CD8-positive, alpha-beta memory T cell (primary cell): ENCODE results near the gene SPRR2F. TPM values are rescaled to one million over a fixed set of nuclear protein-coding genes. Genes with fewer than 3 reads are reported as not detected.
"Not testable (repeated sequence)": the region's sequence is repeated elsewhere in the genome, so short reads cannot be mapped to it uniquely, and the experiment has no call there.

Experiments
- CTCF ChIA-PET: fragments of 350-600 bp; sonication (Branson Sonifier 250); formaldehyde crosslinking; loops from one replicate; lab custom pipeline; 2021; ENCODE audit warnings: antibody characterized with exemption; lab: Charles Lee
- POLR2A ChIA-PET: fragments of 350-600 bp; sonication (Branson Sonifier 250); formaldehyde crosslinking; loops from one replicate; lab custom pipeline; 2021; ENCODE audit warnings: antibody characterized with exemption; lab: Charles Lee
- DNase-seq, 5 donors: peaks; one replicate each; pipeline versions ENCODE4 v3.0.0 to v3.0.0-alpha.2; 2020 to 2022; ENCODE audit warnings: mixed read lengths in 1 of 5
- H3K27ac ChIP-seq: one replicate; pipeline ENCODE4 v1.7.0; 2013; ENCODE audit warnings: low read depth, mild to moderate bottlenecking, low read length, moderate library complexity
- H3K27me3 ChIP-seq: 2 replicates; pipeline ENCODE4 v1.7.0; 2013; ENCODE audit warnings: low read length, mild to moderate bottlenecking; ENCODE audit not compliant: insufficient read depth, poor library complexity, severe bottlenecking
- H3K36me3 ChIP-seq: 2 replicates; pipeline ENCODE4 v1.7.0; 2013; ENCODE audit warnings: mild to moderate bottlenecking, low read length, moderate library complexity; ENCODE audit not compliant: insufficient read depth
- H3K4me1 ChIP-seq: 2 replicates; pipeline ENCODE4 v1.7.0; 2013; ENCODE audit warnings: mild to moderate bottlenecking, low read length, moderate library complexity; ENCODE audit not compliant: insufficient read depth
- H3K4me3 ChIP-seq: 2 replicates; pipeline ENCODE4 v1.7.0; 2013; ENCODE audit warnings: mild to moderate bottlenecking, low read length
- H3K9me3 ChIP-seq: 2 replicates; pipeline ENCODE4 v1.7.0; 2013; ENCODE audit warnings: mild to moderate bottlenecking, low read length
- H3K27ac Mint-ChIP-seq, 8 donors: one replicate each; pipeline ENCODE4 v1.8.0; 2020 to 2021; ENCODE audit warnings: mixed read lengths in 8 of 8, mild to moderate bottlenecking in 6 of 8, inconsistent platforms in 3 of 8, moderate library complexity in 3 of 8
- H3K27me3 Mint-ChIP-seq, 2 donors: one replicate each; pipeline ENCODE4 v1.8.0; 2020 to 2021; ENCODE audit warnings: mixed read lengths in 2 of 2, mild to moderate bottlenecking in 1 of 2, moderate library complexity in 1 of 2
- H3K36me3 Mint-ChIP-seq, 3 donors: one replicate each; pipeline ENCODE4 v1.8.0; 2020 to 2021; ENCODE audit warnings: mixed read lengths in 3 of 3, inconsistent platforms in 1 of 3, mild to moderate bottlenecking in 1 of 3
- H3K4me1 Mint-ChIP-seq, 3 donors: one replicate each; pipeline ENCODE4 v1.8.0; 2020 to 2021; ENCODE audit warnings: mixed read lengths in 3 of 3, inconsistent platforms in 1 of 3, mild to moderate bottlenecking in 1 of 3
- H3K4me3 Mint-ChIP-seq, 7 donors: one replicate each; pipeline ENCODE4 v1.8.0; 2020 to 2021; ENCODE audit warnings: mixed read lengths in 7 of 7, mild to moderate bottlenecking in 6 of 7, moderate library complexity in 4 of 7, inconsistent platforms in 2 of 7
- H3K9me3 Mint-ChIP-seq, 5 donors: one replicate each; pipeline ENCODE4 v1.8.0; 2020 to 2022; ENCODE audit warnings: mixed read lengths in 5 of 5, mild to moderate bottlenecking in 3 of 5, moderate library complexity in 2 of 5, inconsistent platforms in 1 of 5
- polyA plus RNA-seq: library from polyadenylated mRNA; unstranded; fragments of 300-500 nt; fragmentation: Illumina TruSeq; gene quantifications from one replicate; pipeline ENCODE4 v1.2.3, GENCODE V29; 2021
- total RNA-seq, 2 experiments: library from RNA; stranded (reverse); gene quantifications; one replicate each; pipeline ENCODE4 v1.2.3, GENCODE V29; 2021

The SPRR2F gene
- total and polyA plus RNA-seq, 3 experiments from 2014 or later = not detected

GRCh38 chr1:153128688-153129087 lies 15.4 kb upstream of the SPRR2F start:
- H3K36me3 ChIP-seq, H3K27ac ChIP-seq, H3K4me1 Mint-ChIP-seq, H3K27me3 ChIP-seq, H3K27ac Mint-ChIP-seq, H3K4me3 ChIP-seq, H3K4me1 ChIP-seq, H3K9me3 ChIP-seq, H3K4me3 Mint-ChIP-seq, DNase-seq, POLR2A ChIA-PET, H3K36me3 Mint-ChIP-seq, CTCF ChIA-PET: not testable (repeated sequence)
- H3K9me3 Mint-ChIP-seq = peaks cover 8 to 16% (median 10%) of the 10 kb centered on the region in 5 donors
- peaks cover 9 to 34% of the 10 kb centered on the region in 2 donors for H3K27me3 Mint-ChIP-seq

DNA sequence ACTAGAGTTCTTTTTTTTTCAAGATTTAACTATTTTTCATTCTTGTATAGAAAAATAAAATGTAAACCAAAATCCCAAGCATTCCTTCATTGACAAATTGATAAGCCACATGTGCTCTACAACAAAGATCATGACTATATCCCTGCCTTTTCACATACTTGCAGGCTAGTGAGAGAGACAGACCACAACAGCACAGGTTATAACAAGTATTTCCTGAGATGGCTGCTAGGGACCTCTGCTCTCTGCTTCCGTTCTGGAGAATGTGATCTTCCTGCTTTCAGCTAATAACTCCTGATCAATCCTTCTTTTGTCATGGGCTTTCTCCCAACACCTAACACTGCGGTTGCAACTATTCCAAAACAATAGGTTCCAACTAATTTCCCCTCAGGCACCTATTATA lies 14.0 kb upstream of the SPRR2F start:
- no peaks in the 10 kb centered on the region for H3K4me1 ChIP-seq
- CTCF ChIA-PET = no interaction called here
- no peak overlapping the region for H3K4me3 Mint-ChIP-seq
- H3K4me1 Mint-ChIP-seq = no peaks in the 10 kb centered on the region
- H3K36me3 Mint-ChIP-seq = peaks cover 0 to 4% (median 0%) of the 10 kb centered on the region in 3 donors
- H3K4me3 ChIP-seq = no peak overlapping the region
- no peak overlapping the region for H3K27ac ChIP-seq
- H3K9me3 Mint-ChIP-seq = peaks cover 8 to 16% (median 13%) of the 10 kb centered on the region in 5 donors
- H3K9me3 ChIP-seq = no peaks in the 10 kb centered on the region
- H3K27ac Mint-ChIP-seq = no peak overlapping the region
- no peaks in the 10 kb centered on the region for H3K27me3 ChIP-seq
- no peaks in the 10 kb centered on the region for H3K36me3 ChIP-seq
- POLR2A ChIA-PET = no interaction called here
- peaks cover 11 to 23% of the 10 kb centered on the region in 2 donors for H3K27me3 Mint-ChIP-seq
- DNase-seq = no peak

GRCh38 chr1:153125536-153125935 lies 12.2 kb upstream of the SPRR2F start:
- H3K9me3 ChIP-seq = no peaks in the 10 kb centered on the region
- POLR2A ChIA-PET = no interaction called here
- Mint-ChIP-seq H3K9me3 (peaks cover 8 to 16% (median 13%) of the 10 kb centered on the region in 5 donors), H3K4me3 (no peak overlapping the region), H3K36me3 (no peaks in the 10 kb centered on the region), H3K4me1 (no peaks in the 10 kb centered on the region), H3K27ac (no peak overlapping the region), H3K27me3 (peaks cover 7 to 13% of the 10 kb centered on the region in 2 donors)
- no peaks in the 10 kb centered on the region for H3K36me3 ChIP-seq
- DNase-seq = no peak
- CTCF ChIA-PET = no interaction called here
- H3K4me3 ChIP-seq = no peak overlapping the region
- no peak overlapping the region for H3K27ac ChIP-seq
- no peaks in the 10 kb centered on the region for H3K4me1 ChIP-seq
- H3K27me3 ChIP-seq = no peaks in the 10 kb centered on the region

DNA sequence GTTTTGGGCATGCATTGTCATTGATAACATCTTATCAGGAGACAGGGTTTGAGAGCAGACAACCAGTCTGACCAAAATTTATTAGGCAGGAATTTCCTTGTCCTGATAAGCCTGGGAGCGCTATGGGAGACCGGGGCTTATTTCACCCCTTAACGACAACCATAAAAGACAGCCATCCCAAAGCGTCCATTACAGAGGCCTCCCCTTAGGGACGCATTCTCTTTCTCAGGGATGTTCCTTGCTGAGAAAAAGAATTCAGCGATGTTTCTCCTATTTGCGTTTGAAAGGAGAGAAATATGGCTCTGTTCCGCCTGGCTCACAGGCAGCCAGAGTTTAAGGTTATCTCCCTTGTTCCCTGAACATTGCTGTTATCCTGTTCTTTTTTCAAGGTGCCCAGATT lies 10.5 kb upstream of the SPRR2F start:
- Mint-ChIP-seq H3K27me3 (peaks cover 7 to 12% of the 10 kb centered on the region in 2 donors), H3K9me3 (peaks cover 8 to 16% (median 13%) of the 10 kb centered on the region in 5 donors)
- POLR2A ChIA-PET, CTCF ChIA-PET, H3K4me3 Mint-ChIP-seq, H3K9me3 ChIP-seq, H3K36me3 Mint-ChIP-seq, H3K27ac ChIP-seq, H3K4me1 Mint-ChIP-seq, H3K4me3 ChIP-seq, H3K36me3 ChIP-seq, H3K27ac Mint-ChIP-seq, DNase-seq, H3K4me1 ChIP-seq, H3K27me3 ChIP-seq: not testable (repeated sequence)

DNA sequence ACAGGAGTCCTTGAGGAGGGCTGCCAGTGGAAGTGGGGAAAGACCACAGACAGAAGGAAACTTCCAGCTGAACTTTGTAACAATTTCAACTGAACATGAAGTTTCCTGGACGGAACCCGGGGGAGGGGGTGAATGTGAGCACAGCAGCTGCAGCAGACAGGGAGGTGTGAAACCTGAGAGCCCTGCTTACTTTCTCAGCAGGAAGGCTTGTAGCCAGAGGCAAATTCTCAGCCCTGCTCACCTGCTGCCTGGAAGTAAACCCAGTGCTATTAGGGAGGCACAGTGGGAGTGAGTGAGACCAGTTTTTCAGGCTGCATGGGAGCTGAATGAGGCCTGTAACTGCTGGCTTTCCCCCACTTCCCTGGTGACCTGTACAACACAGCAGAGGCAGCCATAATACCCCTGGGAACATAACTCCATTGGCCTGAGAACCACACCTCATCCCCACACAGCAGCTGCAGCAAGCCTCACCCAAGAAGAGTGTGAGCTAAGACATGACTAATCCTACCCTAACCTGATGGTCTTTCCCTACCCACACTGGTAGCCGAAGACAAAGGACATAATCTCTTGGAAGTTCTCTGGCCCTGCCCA lies 9.6 kb upstream of the SPRR2F start:
- Histone ChIP-seq H3K4me3 (no peak overlapping the region), H3K9me3 (no peaks in the 10 kb centered on the region), H3K4me1 (no peaks in the 10 kb centered on the region), H3K27ac (no peak overlapping the region), H3K36me3 (no peaks in the 10 kb centered on the region), H3K27me3 (no peaks in the 10 kb centered on the region)
- Mint-ChIP-seq H3K4me1 (no peaks in the 10 kb centered on the region), H3K36me3 (no peaks in the 10 kb centered on the region), H3K27me3 (peaks cover 7 to 18% of the 10 kb centered on the region in 2 donors), H3K4me3 (no peak overlapping the region), H3K9me3 (peaks cover 8 to 16% (median 13%) of the 10 kb centered on the region in 5 donors), H3K27ac (no peak overlapping the region)
- ChIA-PET CTCF (no interaction called here), POLR2A (no interaction called here)
- DNase-seq = no peak

DNA sequence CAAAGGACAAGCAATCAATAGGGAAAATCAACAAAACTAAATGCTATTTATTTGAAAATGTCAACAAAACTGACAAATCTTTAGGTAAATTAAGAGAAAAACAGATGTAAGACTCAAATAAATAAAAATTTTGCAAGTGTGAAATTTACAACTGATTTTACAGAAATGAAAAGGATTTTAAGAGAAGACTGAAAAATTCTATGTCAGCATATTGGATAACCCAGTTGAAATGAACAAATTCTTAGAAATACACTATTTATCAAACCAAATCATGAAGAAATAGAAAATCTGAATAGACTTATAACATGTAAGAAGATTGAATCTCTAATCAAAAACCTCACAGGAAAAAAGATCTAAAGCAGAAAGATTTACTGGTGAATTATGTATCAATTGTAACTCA lies 7.6 kb upstream of the SPRR2F start:
- H3K9me3 Mint-ChIP-seq = peaks cover 8 to 16% (median 13%) of the 10 kb centered on the region in 5 donors
- no peaks in the 10 kb centered on the region for H3K36me3 Mint-ChIP-seq
- no peaks in the 10 kb centered on the region for H3K36me3 ChIP-seq
- H3K27me3 ChIP-seq = no peaks in the 10 kb centered on the region
- no peak overlapping the region for H3K4me3 Mint-ChIP-seq
- POLR2A ChIA-PET = no interaction called here
- H3K27ac Mint-ChIP-seq = no peak overlapping the region
- no peak for DNase-seq
- H3K4me1 ChIP-seq = no peaks in the 10 kb centered on the region
- peaks cover 7 to 28% of the 10 kb centered on the region in 2 donors for H3K27me3 Mint-ChIP-seq
- no peaks in the 10 kb centered on the region for H3K4me1 Mint-ChIP-seq
- no peaks in the 10 kb centered on the region for H3K9me3 ChIP-seq
- H3K27ac ChIP-seq = no peak overlapping the region
- H3K4me3 ChIP-seq = no peak overlapping the region
- CTCF ChIA-PET = no interaction called here

DNA sequence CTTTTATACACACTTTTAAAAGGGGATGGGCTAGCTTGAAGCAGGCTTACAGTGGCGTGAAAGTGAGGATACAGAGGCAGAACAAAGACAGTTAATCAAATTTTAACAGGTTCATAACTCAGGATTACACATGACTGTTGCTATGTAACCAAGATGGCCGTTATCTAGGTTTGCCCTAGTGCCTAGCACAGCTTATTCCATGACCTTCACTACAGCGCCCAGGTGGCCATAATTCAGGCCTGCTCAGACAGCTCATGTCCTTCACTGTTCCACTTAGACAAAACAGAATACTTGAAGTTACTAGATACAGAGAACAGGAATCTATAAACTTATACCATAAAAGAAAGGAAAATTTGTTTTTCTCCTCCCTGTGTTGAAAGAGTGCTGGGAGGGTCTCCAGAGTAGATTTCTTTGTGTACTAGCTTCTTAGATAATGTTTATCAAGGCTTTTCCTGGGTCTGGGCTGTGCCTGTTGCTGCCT lies 6.2 kb upstream of the SPRR2F start:
- Mint-ChIP-seq H3K27me3 (peaks cover 7 to 39% of the 10 kb centered on the region in 2 donors), H3K4me1 (no peaks in the 10 kb centered on the region), H3K4me3 (no peak overlapping the region), H3K36me3 (no peaks in the 10 kb centered on the region), H3K27ac (no peak overlapping the region), H3K9me3 (peaks cover 0 to 7% (median 4%) of the 10 kb centered on the region in 5 donors)
- CTCF ChIA-PET = no interaction called here
- H3K9me3 ChIP-seq = no peaks in the 10 kb centered on the region
- no peaks in the 10 kb centered on the region for H3K4me1 ChIP-seq
- H3K27ac ChIP-seq = no peak overlapping the region
- H3K4me3 ChIP-seq = no peak overlapping the region
- POLR2A ChIA-PET = no interaction called here
- no peaks in the 10 kb centered on the region for H3K36me3 ChIP-seq
- no peak for DNase-seq
- peaks cover 4% of the 10 kb centered on the region for H3K27me3 ChIP-seq

- H3K27ac ChIP-seq, H3K9me3 Mint-ChIP-seq, POLR2A ChIA-PET, H3K27me3 ChIP-seq, H3K4me1 Mint-ChIP-seq, H3K27ac Mint-ChIP-seq, H3K4me3 ChIP-seq, H3K9me3 ChIP-seq, DNase-seq, CTCF ChIA-PET, H3K36me3 ChIP-seq, H3K4me3 Mint-ChIP-seq, H3K4me1 ChIP-seq, H3K36me3 Mint-ChIP-seq: not testable (repeated sequence)
- peaks cover 0 to 52% of the 10 kb centered on the region in 2 donors for H3K27me3 Mint-ChIP-seq
Observed at GRCh38 chr1:153115264-153115663, 1.9 kb upstream of the SPRR2F start.
